T-helper 22 cell (primary cell): Measurements from ENCODE around the gene HIVEP3.

ENCODE experiments used
- DNase-seq: peaks from one replicate; pipeline ENCODE4 v3.0.0-alpha.2; 2020; ENCODE audit warnings: low read depth

The HIVEP3 gene

DNA sequence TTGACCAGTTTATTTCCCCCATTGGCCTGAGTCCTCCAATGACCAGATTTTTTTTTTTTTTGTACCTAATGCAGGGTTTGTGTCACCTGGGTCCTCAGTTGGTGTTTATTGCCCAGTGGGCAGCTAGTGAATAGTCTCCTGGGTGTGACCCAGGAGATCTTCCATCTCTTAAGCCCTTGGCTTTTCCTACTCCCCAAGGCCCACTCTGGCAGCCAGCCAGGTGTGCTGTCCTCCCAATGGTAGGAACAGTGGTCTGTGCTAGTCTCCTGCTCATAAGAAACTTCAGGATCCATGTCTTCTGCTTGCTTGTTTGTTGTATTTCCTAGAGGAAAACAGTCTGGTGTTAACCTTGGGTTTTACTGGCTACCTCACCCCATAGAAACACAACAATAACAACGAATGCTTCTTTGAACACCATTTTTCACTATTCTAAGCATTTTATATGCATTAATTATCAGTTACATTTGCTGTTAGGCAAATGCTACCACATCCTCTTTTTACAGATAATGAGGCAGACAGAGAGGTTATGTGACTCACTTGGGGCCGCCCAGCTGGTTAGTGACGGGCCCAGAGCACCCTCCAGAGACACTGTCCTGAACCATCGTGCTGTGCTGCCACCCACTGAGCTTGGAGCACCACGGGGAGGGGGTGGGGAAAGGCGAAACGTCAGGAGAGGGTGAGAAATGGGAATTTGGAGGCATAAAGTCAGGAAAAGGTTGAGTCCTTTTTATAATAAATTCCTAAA lies 107.5 kb downstream of the HIVEP3 start:
- DNase-seq, result no peak

- no peak for DNase-seq
Observed at GRCh38 chr1:41810446-41810845, 108.3 kb downstream of the HIVEP3 start.

DNA sequence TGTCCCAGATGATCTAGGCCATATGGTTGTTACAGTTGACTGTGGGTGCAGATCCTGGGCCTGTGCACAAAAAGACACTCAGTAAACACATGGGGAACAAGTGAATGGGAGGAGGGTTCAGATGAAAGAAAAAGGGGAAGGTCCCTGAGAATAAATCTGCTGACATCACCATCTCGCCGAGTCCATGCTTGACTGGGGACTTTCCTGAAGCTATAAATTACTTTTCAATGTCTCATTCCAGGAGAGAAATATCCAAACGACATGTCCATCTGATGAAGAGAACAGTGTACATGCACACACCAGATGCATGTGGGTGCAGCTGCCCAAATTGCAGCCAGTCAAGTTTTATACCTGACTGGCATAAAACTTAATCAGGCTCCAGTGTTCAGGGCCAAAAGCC lies 109.0 kb downstream of the HIVEP3 start:
- DNase-seq, result no peak

GRCh38 chr1:41807390-41807789 lies 111.3 kb downstream of the HIVEP3 start:
- no peak for DNase-seq

DNA sequence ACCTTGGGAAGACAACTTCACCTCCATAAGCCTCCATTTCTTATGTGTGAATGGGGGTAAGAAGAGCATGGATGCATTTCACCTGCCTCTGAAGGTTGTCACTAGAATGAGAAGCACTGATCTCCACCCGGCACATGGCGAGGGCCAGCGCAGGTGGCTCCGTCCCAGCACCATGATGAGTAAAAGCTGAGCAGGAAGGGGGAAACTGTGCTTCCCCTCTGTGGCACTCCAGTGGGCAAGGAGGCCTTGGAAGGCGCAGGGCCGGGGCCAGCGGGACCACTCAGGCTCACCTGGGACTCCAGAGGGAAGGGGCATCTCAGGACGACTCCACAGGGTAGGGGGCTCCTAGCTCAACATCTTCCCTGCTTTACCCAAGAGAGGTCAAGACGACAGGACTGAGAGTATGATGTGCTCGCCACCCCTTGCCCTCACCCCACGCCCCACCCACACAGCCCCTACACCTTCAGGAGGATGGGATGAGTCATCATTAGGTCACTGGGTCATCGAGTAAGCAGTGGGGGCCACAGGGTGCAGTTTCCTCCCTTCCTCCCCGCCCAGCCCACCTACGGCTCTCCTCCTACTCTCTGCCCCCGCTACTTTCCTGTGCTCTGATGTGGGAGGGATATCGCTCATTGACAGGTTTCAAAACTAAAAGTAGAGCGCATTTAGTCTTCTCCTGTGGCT lies 112.1 kb downstream of the HIVEP3 start:
- DNase-seq, result no peak

GRCh38 chr1:41805771-41806471 lies 112.8 kb downstream of the HIVEP3 start:
- DNase-seq, result no peak

DNA sequence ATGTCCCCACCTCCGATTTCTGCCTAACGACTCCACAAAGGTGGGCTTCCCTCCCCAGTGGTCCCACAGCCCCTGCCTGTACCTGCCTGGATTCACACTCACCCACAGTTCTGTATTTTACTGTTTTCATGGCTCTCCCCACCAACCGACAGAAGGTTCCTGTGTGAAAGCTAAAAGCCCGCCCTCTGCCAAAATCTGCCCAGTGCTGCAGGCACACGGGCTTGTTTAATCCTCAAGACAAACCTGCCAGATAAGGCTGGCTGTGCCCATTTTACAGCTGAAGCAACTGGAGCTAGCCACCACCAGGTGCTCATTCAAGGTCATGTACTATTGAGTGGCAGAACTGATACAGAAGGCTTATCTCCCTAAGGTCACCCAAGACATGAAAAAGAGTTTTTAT lies 114.5 kb downstream of the HIVEP3 start:
- DNase-seq, result no peak

- no peak for DNase-seq
Observed at GRCh38 chr1:41803656-41804055, 115.1 kb downstream of the HIVEP3 start.

- no peak for DNase-seq
Observed at GRCh38 chr1:41802532-41803501, 115.9 kb downstream of the HIVEP3 start.

- no peak for DNase-seq
Observed at GRCh38 chr1:41800311-41800829, 118.4 kb downstream of the HIVEP3 start.

GRCh38 chr1:41799723-41800122 lies 119.0 kb downstream of the HIVEP3 start:
- no peak for DNase-seq

DNA sequence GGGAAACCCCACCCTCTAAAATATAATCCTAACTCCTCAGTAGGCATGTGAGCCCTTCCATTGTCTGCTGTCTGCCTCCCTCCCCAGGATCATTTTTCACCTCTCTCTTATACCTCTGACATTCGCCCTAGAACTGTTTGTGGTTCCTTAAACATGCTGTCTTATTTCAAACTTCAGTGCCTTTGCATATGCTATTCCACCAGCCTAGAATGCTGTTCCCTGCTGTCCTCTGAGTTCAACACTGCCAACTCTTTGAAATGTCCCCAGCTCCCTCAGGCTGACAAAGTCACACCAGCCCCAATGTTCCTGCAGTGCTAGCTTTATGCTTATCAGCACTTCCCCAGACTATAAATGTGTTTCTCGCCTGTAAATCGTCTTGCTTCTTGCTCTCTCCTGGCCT lies 119.5 kb downstream of the HIVEP3 start:
- no peak for DNase-seq

DNA sequence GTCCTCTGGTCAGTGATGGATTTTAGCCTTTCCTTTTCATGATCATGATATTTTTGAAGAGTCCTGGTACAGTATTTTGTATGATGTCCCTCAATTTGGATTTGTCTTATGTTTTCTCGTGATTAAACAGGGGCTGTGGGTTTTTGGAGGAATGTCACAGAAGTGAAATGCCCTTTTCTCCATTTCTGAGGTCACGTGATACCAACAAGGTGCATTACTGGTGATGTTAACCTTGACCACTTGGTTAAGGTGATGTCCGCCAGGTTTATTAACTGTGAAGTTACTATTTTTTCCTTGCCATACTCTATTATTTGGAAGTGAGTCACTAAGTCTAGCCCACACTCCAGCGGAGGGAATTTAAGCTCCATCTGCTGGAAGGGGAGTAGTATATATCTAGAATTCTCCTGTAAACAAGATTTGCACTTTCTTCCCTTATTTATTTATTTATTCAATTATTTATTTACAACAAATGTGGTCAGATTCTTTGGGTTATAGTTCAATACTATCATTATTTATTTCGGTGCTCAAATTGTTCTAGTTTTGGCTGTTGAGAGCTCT lies 123.4 kb downstream of the HIVEP3 start:
- no peak for DNase-seq

DNA sequence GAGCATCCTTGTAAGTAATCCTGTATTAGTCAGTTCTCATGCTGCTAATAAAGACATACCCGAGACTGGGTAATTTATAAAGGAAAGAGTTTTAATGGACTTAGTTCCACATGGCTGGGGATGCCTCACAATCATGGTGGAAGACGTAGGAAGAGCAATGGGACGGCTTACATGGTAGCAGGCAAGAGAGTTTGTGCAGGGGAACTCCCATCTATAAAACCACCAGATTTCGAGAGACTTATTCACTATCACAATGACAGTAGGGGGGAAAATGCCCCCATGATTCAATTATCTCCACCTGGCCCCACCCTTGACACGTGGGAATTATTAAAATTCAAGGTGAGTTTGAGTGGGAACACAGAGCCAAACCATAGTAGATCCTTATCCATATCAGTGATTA lies 124.7 kb downstream of the HIVEP3 start:
- DNase-seq, result no peak

DNA sequence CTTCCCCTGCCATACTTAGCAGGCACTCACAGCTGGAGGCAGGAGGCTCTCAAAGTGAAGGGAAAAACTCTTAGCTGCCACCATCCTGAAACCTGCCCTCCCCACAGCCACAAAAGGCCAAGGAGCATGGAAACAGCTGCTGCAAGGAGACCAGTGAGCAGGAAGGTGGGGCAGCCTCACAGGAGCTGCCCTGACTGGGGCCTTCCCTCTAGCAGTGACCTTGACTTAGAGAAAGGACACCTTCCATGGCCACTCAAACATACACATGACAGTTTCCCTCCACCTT lies 126.3 kb downstream of the HIVEP3 start:
- DNase-seq, result no peak

- DNase-seq, result no peak
Observed at GRCh38 chr1:41791667-41792484, 126.8 kb downstream of the HIVEP3 start.

- no peak for DNase-seq
Observed at GRCh38 chr1:41790351-41790750, 128.4 kb downstream of the HIVEP3 start.

DNA sequence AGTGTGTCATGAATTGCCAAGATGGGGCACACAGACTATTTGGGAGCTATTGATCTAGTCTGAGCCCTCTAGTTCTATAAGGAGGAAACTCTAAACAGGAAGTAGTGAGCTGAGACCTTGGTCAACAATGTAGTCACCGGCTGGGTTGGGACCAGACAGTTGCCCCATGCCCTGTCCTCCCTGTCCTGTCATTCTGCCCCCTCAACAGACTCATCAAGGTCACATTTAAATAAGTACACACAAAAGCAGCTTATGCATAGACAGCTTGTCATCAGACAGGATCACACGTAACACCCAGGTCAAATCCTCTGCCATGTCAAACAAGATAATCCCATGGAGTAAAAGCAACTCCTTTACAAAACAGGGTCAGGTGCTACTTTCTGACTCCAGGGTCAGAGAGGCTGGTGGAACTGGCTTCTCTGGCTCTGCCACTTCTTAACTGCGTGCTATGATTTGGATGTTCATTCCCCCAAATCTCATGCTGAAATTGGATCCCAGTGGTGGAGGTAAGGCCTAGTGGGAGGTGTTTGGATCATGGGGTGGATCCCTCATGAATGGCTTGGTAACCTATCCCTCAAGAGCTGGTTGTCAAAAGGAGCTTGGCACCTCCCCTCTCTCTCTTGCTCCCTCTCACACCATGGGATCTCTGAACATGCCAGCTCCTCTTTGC lies 128.9 kb downstream of the HIVEP3 start:
- no peak for DNase-seq

GRCh38 chr1:41788427-41788826 lies 130.3 kb downstream of the HIVEP3 start:
- DNase-seq, result no peak
